Natural killer cell (primary cell): ENCODE measurements around the gene GRM1. TPM values are rescaled to one million over a fixed set of nuclear protein-coding genes. Genes with fewer than 3 reads are reported as not detected.

Source experiments
- ATAC-seq, 3 donors: fragments of 150-1000 bp in 2 of 3; fragments of 200-7000 bp in 1 of 3; cut with Tn5 transposase; 1 replicate in 1 of 3; 2 replicates in 2 of 3; pipeline ENCODE4 v1.10.0; 2021; ENCODE audit warnings: mild to moderate bottlenecking in 2 of 3, moderate library complexity in 2 of 3
- DNase-seq, 2 donors: peaks; one replicate each; pipeline versions ENCODE4 v3.0.0 to v3.0.0-alpha.2; 2013 to 2021; ENCODE audit warnings: mixed read lengths in 1 of 2
- H3K27ac ChIP-seq: one replicate; pipeline ENCODE4 v1.5.1; 2013; ENCODE audit warnings: mild to moderate bottlenecking, low read length
- H3K27me3 ChIP-seq: one replicate; pipeline ENCODE4 v1.6.1; 2013; ENCODE audit warnings: low read length; ENCODE audit not compliant: control insufficient read depth, insufficient read depth
- H3K36me3 ChIP-seq: one replicate; pipeline ENCODE4 v1.6.1; 2013; ENCODE audit warnings: low read length; ENCODE audit not compliant: control insufficient read depth, insufficient read depth
- H3K4me1 ChIP-seq: one replicate; pipeline ENCODE4 v1.6.1; 2013; ENCODE audit warnings: low read length; ENCODE audit not compliant: control insufficient read depth, insufficient read depth
- H3K4me3 ChIP-seq: one replicate; pipeline ENCODE4 v1.5.1; 2013; ENCODE audit warnings: low read length
- H3K9me3 ChIP-seq: one replicate; pipeline ENCODE4 v1.6.1; 2013; ENCODE audit warnings: low read length; ENCODE audit not compliant: control insufficient read depth, insufficient read depth
- H3K27ac Mint-ChIP-seq, 2 donors: one replicate each; pipeline ENCODE4 v1.8.0; 2022; ENCODE audit warnings: mild to moderate bottlenecking in 2 of 2, mixed read lengths in 2 of 2, moderate library complexity in 1 of 2
- H3K27me3 Mint-ChIP-seq, 2 donors: one replicate each; pipeline ENCODE4 v1.8.0; 2022; ENCODE audit warnings: low read depth in 2 of 2, mixed read lengths in 2 of 2
- H3K36me3 Mint-ChIP-seq: one replicate; pipeline ENCODE4 v1.8.0; 2022; ENCODE audit warnings: mixed read lengths
- H3K4me1 Mint-ChIP-seq, 2 donors: one replicate each; pipeline ENCODE4 v1.8.0; 2022; ENCODE audit warnings: mixed read lengths in 2 of 2
- H3K4me3 Mint-ChIP-seq: one replicate; pipeline ENCODE4 v1.8.0; 2022; ENCODE audit warnings: mild to moderate bottlenecking, moderate library complexity, mixed read lengths
- H3K9me3 Mint-ChIP-seq, 2 donors: one replicate each; pipeline ENCODE4 v1.8.0; 2022; ENCODE audit warnings: mixed read lengths in 2 of 2
- CTCF ChIP-seq: fragments of 200-600 bp; IDR thresholded peaks from one replicate; pipeline ENCODE4 v1.8.0; 2022; ENCODE audit warnings: antibody characterized with exemption
- WGBS: methylation state at CpG from one replicate; pipeline ENCODE4 v1.1.7; 2013; ENCODE audit warnings: missing lambda C conversion rate; ENCODE audit not compliant: insufficient coverage; 5-methylcytosine and 5-hydroxymethylcytosine counted together
- intact Hi-C: fragments of 100-400 bp; cut with micrococcal nuclease; formaldehyde crosslinking; loops from one replicate; pipeline ENCODE4 v1.14.2; 2022
- total RNA-seq, 4 donors: library from RNA; stranded (reverse); fragments of 120-200 nt in 1 of 4; gene quantifications; one replicate each; pipeline versions ENCODE4 v1.2.3 to v1.2.4, GENCODE V29; 2013 to 2022

GRM1 gene
- total RNA-seq, 3 donors from 2014 or later (not counting 1 experiment from before 2014, with no cell fraction given), result not detected

- H3K36me3 Mint-ChIP-seq, result no peaks in the 10 kb centered on the region
- no peak overlapping the region for H3K4me3 ChIP-seq
- H3K9me3 Mint-ChIP-seq, result no peaks in the 10 kb centered on the region
- no peak for TF ChIP-seq CTCF
- H3K27ac Mint-ChIP-seq, result no peak overlapping the region
- H3K27me3 ChIP-seq, result no peaks in the 10 kb centered on the region
- H3K36me3 ChIP-seq, result no peaks in the 10 kb centered on the region
- no peaks in the 10 kb centered on the region for H3K4me1 Mint-ChIP-seq
- H3K27ac ChIP-seq, result no peak overlapping the region
- no peaks in the 10 kb centered on the region for H3K9me3 ChIP-seq
- no peak for DNase-seq
- H3K27me3 Mint-ChIP-seq, result no peaks in the 10 kb centered on the region
- no peak overlapping the region for H3K4me3 Mint-ChIP-seq
- ATAC-seq, result no peak
- intact Hi-C loops, result no loop called here
- H3K4me1 ChIP-seq, result no peaks in the 10 kb centered on the region
Measured at GRCh38 chr6:146281651-146282362, 252.9 kb downstream of the GRM1 start.

GRCh38 chr6:146282837-146283236, 254.0 kb downstream of the GRM1 start:
- TF ChIP-seq CTCF, result no peak
- H3K27me3 Mint-ChIP-seq, result no peaks in the 10 kb centered on the region
- H3K27ac Mint-ChIP-seq, result no peak overlapping the region
- no peaks in the 10 kb centered on the region for H3K27me3 ChIP-seq
- no peak overlapping the region for H3K27ac ChIP-seq
- H3K9me3 Mint-ChIP-seq, result peaks cover 3% of the 10 kb centered on the region in 2 donors
- no peaks in the 10 kb centered on the region for H3K9me3 ChIP-seq
- no peaks in the 10 kb centered on the region for H3K36me3 Mint-ChIP-seq
- H3K4me3 ChIP-seq, result no peak overlapping the region
- no peak for ATAC-seq
- no peak overlapping the region for H3K4me3 Mint-ChIP-seq
- intact Hi-C loops, result no loop called here
- no peaks in the 10 kb centered on the region for H3K36me3 ChIP-seq
- H3K4me1 ChIP-seq, result no peaks in the 10 kb centered on the region
- H3K4me1 Mint-ChIP-seq, result no peaks in the 10 kb centered on the region
- no peak for DNase-seq
- 100% methylated on average over 2 of the region's 2 CpGs for WGBS

DNA sequence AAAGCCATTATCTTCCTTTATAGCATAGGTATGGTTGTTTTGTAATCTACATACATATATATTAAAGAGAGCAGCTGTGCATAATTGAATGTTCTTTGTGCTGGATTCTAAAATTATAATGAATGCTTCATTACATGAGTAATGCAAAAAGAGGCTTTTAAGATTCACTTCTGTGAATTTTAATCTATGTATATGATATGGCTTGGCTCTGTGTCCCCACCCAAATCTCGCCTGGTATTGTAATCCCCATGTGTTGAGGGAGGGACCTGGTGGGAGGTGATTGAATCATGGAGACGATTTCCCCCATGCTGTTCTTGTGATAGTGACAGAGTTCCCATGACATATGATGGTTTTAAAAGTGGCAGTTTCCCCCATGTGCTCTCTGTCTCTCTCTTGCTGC, 255.4 kb downstream of the GRM1 start:
- Histone ChIP-seq H3K4me3 (no peak overlapping the region), H3K36me3 (no peaks in the 10 kb centered on the region), H3K4me1 (no peaks in the 10 kb centered on the region), H3K27me3 (no peaks in the 10 kb centered on the region), H3K9me3 (no peaks in the 10 kb centered on the region), H3K27ac (no peak overlapping the region)
- no peak for TF ChIP-seq CTCF
- Mint-ChIP-seq H3K27me3 (no peaks in the 10 kb centered on the region), H3K4me1 (no peaks in the 10 kb centered on the region), H3K36me3 (no peaks in the 10 kb centered on the region), H3K27ac (no peak overlapping the region), H3K4me3 (no peak overlapping the region), H3K9me3 (peaks cover 3 to 5% of the 10 kb centered on the region in 2 donors)
- 78% methylated on average over 2 of the region's 2 CpGs for WGBS
- no peak for DNase-seq
- no peak for ATAC-seq
- intact Hi-C loops, result no loop called here

GRCh38 chr6:146286961-146287360, 258.1 kb downstream of the GRM1 start:
- Mint-ChIP-seq H3K4me3 (no peak overlapping the region), H3K9me3 (peaks cover 5 to 6% of the 10 kb centered on the region in 2 donors), H3K36me3 (no peaks in the 10 kb centered on the region), H3K27me3 (no peaks in the 10 kb centered on the region), H3K27ac (no peak overlapping the region), H3K4me1 (no peaks in the 10 kb centered on the region)
- Histone ChIP-seq H3K4me1 (no peaks in the 10 kb centered on the region), H3K4me3 (no peak overlapping the region), H3K27me3 (no peaks in the 10 kb centered on the region), H3K27ac (no peak overlapping the region), H3K9me3 (no peaks in the 10 kb centered on the region), H3K36me3 (no peaks in the 10 kb centered on the region)
- 85% methylated on average over 2 of the region's 3 CpGs for WGBS
- no peak for DNase-seq
- intact Hi-C loops, result no loop called here
- no peak for ATAC-seq
- no peak for TF ChIP-seq CTCF
